Tibial nerve (tissue), 4 donors: ENCODE measurements around the gene GBE1. TPM values are rescaled to one million over a fixed set of nuclear protein-coding genes. Genes with fewer than 3 reads are reported as not detected.

ENCODE experiments used
- DNase-seq, 2 donors: peaks; one replicate each; pipeline ENCODE4 v3.0.0-alpha.2; 2019; ENCODE audit warnings: low spot score in 2 of 2
- H3K27ac ChIP-seq, 4 donors: fragments of 200-600 bp; sonication (generic) in 3 of 4; one replicate each; pipeline ENCODE4 v1.5.1; 2017 to 2019; ENCODE audit warnings: mild to moderate bottlenecking in 1 of 4
- H3K27me3 ChIP-seq, 2 donors: fragments of 200-600 bp; sonication (generic) in 1 of 2; one replicate each; pipeline versions ENCODE4 v1.5.1 to v1.6.0; 2017 to 2019
- H3K36me3 ChIP-seq, 3 donors: fragments of 200-600 bp; sonication (generic); one replicate each; pipeline ENCODE4 v1.5.1; 2018 to 2019
- H3K4me1 ChIP-seq, 4 donors: fragments of 200-600 bp; sonication (generic) in 3 of 4; one replicate each; pipeline ENCODE4 v1.5.1; 2017 to 2019
- H3K4me3 ChIP-seq, 4 donors: fragments of 200-600 bp; sonication (generic) in 3 of 4; one replicate each; pipeline ENCODE4 v1.5.1; 2017 to 2019; ENCODE audit warnings: mild to moderate bottlenecking in 1 of 4, moderate library complexity in 1 of 4
- H3K9me3 ChIP-seq, 4 donors: fragments of 200-600 bp; sonication (generic) in 3 of 4; one replicate each; pipeline ENCODE4 v1.5.1; 2017 to 2019
- CTCF ChIP-seq, 5 experiments: fragments of 200-600 bp in 3 of 5; fragments of 450-650 bp in 2 of 5; sonication (generic) in 3 of 5; IDR thresholded peaks; one replicate each; pipeline ENCODE4 v1.5.1; 2016 to 2019; ENCODE audit warnings: antibody characterized with exemption in 5 of 5, mild to moderate bottlenecking in 3 of 5, moderate library complexity in 2 of 5
- EP300 ChIP-seq, 2 donors: sonication (generic); formaldehyde crosslinking; IDR thresholded peaks; one replicate each; pipeline ENCODE4 v1.6.1; 2017; ENCODE audit warnings: antibody characterized with exemption in 2 of 2, mild to moderate bottlenecking in 1 of 2
- POLR2A ChIP-seq, 2 donors: fragments of 450-650 bp; IDR thresholded peaks; one replicate each; pipeline ENCODE4 v1.6.1; 2017; ENCODE audit warnings: antibody characterized with exemption in 2 of 2, mild to moderate bottlenecking in 2 of 2, moderate library complexity in 2 of 2
- WGBS, 2 donors: methylation state at CpG; one replicate each; pipeline ENCODE4 v1.1.5; 2018; 5-methylcytosine and 5-hydroxymethylcytosine counted together
- total RNA-seq, 4 donors: library from RNA; depleted of rRNA; stranded (reverse); fragments of >200 nt; gene quantifications; one replicate each; pipeline ENCODE4 v1.1.0, GENCODE V29; 2016

The GBE1 gene
- total RNA-seq, 4 donors from 2014 or later, result 25.8 to 34.5 (median 31.3) TPM

- Histone ChIP-seq H3K9me3 (no peaks in the 10 kb centered on the region), H3K36me3 (no peaks in the 10 kb centered on the region), H3K27ac (no peak overlapping the region), H3K4me1 (no peaks in the 10 kb centered on the region), H3K4me3 (no peak overlapping the region), H3K27me3 (no peaks in the 10 kb centered on the region)
- no peak for TF ChIP-seq EP300 (IDR thresholded peaks at IDR 0.05)
- no peak for TF ChIP-seq POLR2A (IDR thresholded peaks at IDR 0.05)
- no peak for TF ChIP-seq CTCF (IDR thresholded peaks at IDR 0.05)
- 70 to 77% methylated on average over 3 of the region's 3 CpGs for WGBS, 2 donors
- no peak for DNase-seq
Observed at GRCh38 chr3:81658322-81658997, 103.0 kb downstream of the GBE1 start.

DNA sequence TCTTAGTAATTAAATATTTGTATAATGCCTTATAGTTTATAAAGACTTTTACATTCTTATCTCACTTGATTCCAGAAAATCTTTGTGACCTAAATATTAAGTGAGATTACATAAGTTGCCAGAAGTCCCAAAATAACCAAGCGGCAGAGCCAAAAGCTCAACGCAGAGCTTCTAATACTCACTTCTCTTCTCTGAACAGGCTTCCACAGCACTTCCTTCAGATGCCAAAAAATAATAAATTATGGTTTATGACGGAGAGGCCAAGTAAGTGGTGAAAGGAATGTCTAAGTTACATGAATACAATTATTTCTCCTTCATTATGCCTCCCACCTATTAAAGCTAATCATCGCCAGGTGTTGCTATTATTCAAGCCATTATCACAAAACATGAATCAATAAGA, 110.3 kb downstream of the GBE1 start:
- no peaks in the 10 kb centered on the region for H3K36me3 ChIP-seq

GRCh38 chr3:81650187-81650586, 111.3 kb downstream of the GBE1 start:
- no peaks in the 10 kb centered on the region for H3K4me1 ChIP-seq
- TF ChIP-seq EP300 (IDR thresholded peaks at IDR 0.05) (no peak), POLR2A (IDR thresholded peaks at IDR 0.05) (no peak), CTCF (IDR thresholded peaks at IDR 0.05) (no peak)
- H3K27ac ChIP-seq, result no peak overlapping the region
- H3K27me3 ChIP-seq, result no peaks in the 10 kb centered on the region
- H3K4me3 ChIP-seq, result no peak overlapping the region
- 90 to 94% methylated on average over 3 of the region's 3 CpGs for WGBS, 2 donors
- H3K36me3 ChIP-seq, result no peaks in the 10 kb centered on the region
- H3K9me3 ChIP-seq, result no peaks in the 10 kb centered on the region
- DNase-seq, result no peak

More for the DNA sequence above, 110.3 kb downstream of the GBE1 start:
- H3K27ac ChIP-seq, result no peak overlapping the region
- no peaks in the 10 kb centered on the region for H3K27me3 ChIP-seq
- WGBS, 2 donors, result 69 to 72% methylated on average over 4 of the region's 4 CpGs
- TF ChIP-seq CTCF (IDR thresholded peaks at IDR 0.05) (no peak), EP300 (IDR thresholded peaks at IDR 0.05) (no peak), POLR2A (IDR thresholded peaks at IDR 0.05) (no peak)
- H3K4me1 ChIP-seq, result no peaks in the 10 kb centered on the region
- no peaks in the 10 kb centered on the region for H3K9me3 ChIP-seq
- DNase-seq, result no peak
- no peak overlapping the region for H3K4me3 ChIP-seq

- WGBS, 2 donors, result 81 to 83% methylated on average over 1 of the region's 1 CpG
Observed at GRCh38 chr3:81645248-81645647, 116.2 kb downstream of the GBE1 start.

More at GRCh38 chr3:81645248-81645647, 116.2 kb downstream of the GBE1 start:
- TF ChIP-seq CTCF (IDR thresholded peaks at IDR 0.05) (no peak), POLR2A (IDR thresholded peaks at IDR 0.05) (no peak), EP300 (IDR thresholded peaks at IDR 0.05) (no peak)
- Histone ChIP-seq H3K27ac (no peak overlapping the region), H3K9me3 (no peaks in the 10 kb centered on the region), H3K4me3 (no peak overlapping the region), H3K4me1 (no peaks in the 10 kb centered on the region), H3K36me3 (peaks cover 0 to 3% (median 0%) of the 10 kb centered on the region in 3 donors), H3K27me3 (no peaks in the 10 kb centered on the region)
- no peak for DNase-seq
